Heart right ventricle (tissue), 16 donors: ENCODE data around the gene BMP5. TPM values are rescaled to one million over a fixed set of nuclear protein-coding genes. Genes with fewer than 3 reads are reported as not detected.
A peak's percentile ranks its signal among the peaks of the same experiment; 100 is the strongest.

Experiments used
- ATAC-seq, 8 donors: fragments of 200-7000 bp; cut with Tn5 transposase; one replicate each; pipeline ENCODE4 v1.9.1; 2020; ENCODE audit warnings: mild to moderate bottlenecking in 8 of 8, moderate library complexity in 8 of 8, moderate number of reproducible peaks in 1 of 8
- DNase-seq, 2 donors: peaks; one replicate each; pipeline ENCODE4 v3.0.0-alpha.2; 2020
- H3K27ac ChIP-seq, 10 donors: fragments of 200-600 bp; sonication (generic) in 2 of 10; one replicate each; pipeline versions ENCODE4 v1.5.0 to v1.8.0; 2020 to 2022; ENCODE audit warnings: mild to moderate bottlenecking in 3 of 10
- H3K27me3 ChIP-seq, 7 donors: fragments of 200-600 bp; one replicate each; pipeline ENCODE4 v1.8.0; 2021 to 2022; ENCODE audit warnings: mild to moderate bottlenecking in 2 of 7
- H3K36me3 ChIP-seq, 9 donors: fragments of 200-600 bp; sonication (generic) in 1 of 9; one replicate each; pipeline versions ENCODE4 v1.5.0 to v1.8.0; 2020 to 2022; ENCODE audit warnings: mild to moderate bottlenecking in 2 of 9
- H3K4me1 ChIP-seq, 9 donors: fragments of 200-600 bp; sonication (generic) in 1 of 9; one replicate each; pipeline versions ENCODE4 v1.5.0 to v1.8.0; 2020 to 2022; ENCODE audit warnings: mild to moderate bottlenecking in 4 of 9
- H3K4me3 ChIP-seq, 10 donors: fragments of 200-600 bp; sonication (generic) in 2 of 10; one replicate each; pipeline versions ENCODE4 v1.5.0 to v1.8.0; 2020 to 2022; ENCODE audit warnings: mild to moderate bottlenecking in 7 of 10, moderate library complexity in 2 of 10
- H3K9me3 ChIP-seq, 11 donors: fragments of 200-600 bp in 10 of 11; sonication (generic) in 2 of 11; one replicate each; pipeline versions ENCODE4 v1.5.0 to v1.8.0; 2013 to 2022; ENCODE audit warnings: mild to moderate bottlenecking in 2 of 11, control low read depth in 1 of 11, moderate library complexity in 1 of 11
- WGBS, 2 donors: extraction: QIAGEN DNeasy Blood & Tissue Kit; methylation state at CpG; one replicate each; pipeline ENCODE4 v1.1.7; 2013; ENCODE audit warnings: inconsistent platforms in 1 of 2; 5-methylcytosine and 5-hydroxymethylcytosine counted together
- intact Hi-C, 10 donors: fragments of 100-400 bp; cut with DNase I; formaldehyde crosslinking; loops; one replicate each; pipeline versions ENCODE4 v1.11.1 to v1.14.2; 2022
- polyA plus RNA-seq, 2 donors: library from polyadenylated mRNA; stranded (reverse); fragments of 200-250 nt; gene quantifications; one replicate each; pipeline ENCODE4 v1.2.3, GENCODE V29; 2013
- total RNA-seq, 10 donors: library from RNA; stranded (reverse); fragmentation: NEBNext Ultra II Directional in 3 of 10; extraction: Animal tissue kit (Norgen Biotek cat#: 25700) in 3 of 10; gene quantifications; one replicate each; pipeline versions ENCODE4 v1.2.1 to v1.2.4, GENCODE V29; 2021 to 2023
- TF ChIP-seq, protein P1 (sequence below), 9 donors: fragments of 200-600 bp; sonication (generic) in 2 of 9; IDR thresholded peaks; one replicate each; pipeline versions ENCODE4 v1.5.0 to v1.8.0; 2021 to 2022; ENCODE audit warnings: antibody characterized with exemption in 9 of 9, mild to moderate bottlenecking in 5 of 9, moderate library complexity in 1 of 9
- donor health status: Arrhythmogenic right ventricular cardiomyopathy.
- donor health status: ischemic (EF 13 %, LVEDD 7.1; RV severe dilation, severe dysfunction).
- donor health status: healthy with polysubstance abuse.
- donor health status: DM: no; HTN: yes; CAD: no.
- donor health status: DM: no; HTN: no; CAD: no.
- donor health status: ischemic (EF 25% LVEDD 6.9; RV normal size, moderate dysfunction).
- donor health status: ischemic (EF 25% LVEDD 5.7; RV mildly dilated, moderate dysfunction).
- donor health status: healthy.
- donor health status: DM: yes; HTN: yes; CAD: no.
- donor health status: Ischemic cardiomyopathy.
- donor health status: ischemic (EF 35%, LVEDD 5.7; RV mildly dilated, moderate dysfunction).
- donor health status: nonischemic (EF 11% LVEDD 7.7; RV severe dilation, severe dysfunction).
- donor health status: DM: yes; HTN: yes; CAD: no.
- donor health status: PGD.
- donor health status: ischemic (EF 29% LVEDD 5.4; RV normal size, mild dysfunction).
- donor health status: nonischemic (EF 23%, LVEDD 6.1; RV moderate dilation, normal function).

BMP5 gene
- total and polyA plus RNA-seq, 12 donors: 0.60 to 3.8 (median 1.8) TPM

DNA sequence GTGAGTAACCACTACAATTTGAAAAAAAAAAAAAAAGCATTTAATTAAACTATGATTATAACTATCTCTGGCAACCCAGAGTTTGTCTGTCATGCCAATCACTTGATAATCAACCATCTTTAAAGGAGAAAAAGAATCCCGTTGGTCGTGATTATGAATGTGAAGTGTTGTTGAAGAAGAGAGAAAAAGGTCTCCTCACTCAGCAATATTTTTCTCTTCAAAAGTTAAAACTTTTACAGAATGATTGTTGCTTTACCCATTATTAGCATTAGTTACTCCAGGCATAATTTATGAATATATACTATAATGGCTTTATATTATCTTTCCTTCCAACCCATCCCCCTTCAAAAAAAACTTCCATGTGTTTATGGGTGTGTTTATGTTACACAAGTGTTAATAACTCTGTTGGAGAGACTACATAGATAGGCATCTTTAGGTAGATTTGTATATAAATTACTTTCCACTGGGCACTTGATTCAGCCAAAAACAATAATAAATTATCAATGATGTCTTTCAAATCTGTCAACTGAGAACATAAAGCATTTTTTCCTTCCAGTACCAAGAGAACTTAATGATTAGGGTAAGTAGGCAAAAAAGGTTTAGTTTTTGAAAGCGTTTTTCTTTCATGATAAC lies 5.1 kb downstream of the BMP5 start:
- TF ChIP-seq, protein P1, sequence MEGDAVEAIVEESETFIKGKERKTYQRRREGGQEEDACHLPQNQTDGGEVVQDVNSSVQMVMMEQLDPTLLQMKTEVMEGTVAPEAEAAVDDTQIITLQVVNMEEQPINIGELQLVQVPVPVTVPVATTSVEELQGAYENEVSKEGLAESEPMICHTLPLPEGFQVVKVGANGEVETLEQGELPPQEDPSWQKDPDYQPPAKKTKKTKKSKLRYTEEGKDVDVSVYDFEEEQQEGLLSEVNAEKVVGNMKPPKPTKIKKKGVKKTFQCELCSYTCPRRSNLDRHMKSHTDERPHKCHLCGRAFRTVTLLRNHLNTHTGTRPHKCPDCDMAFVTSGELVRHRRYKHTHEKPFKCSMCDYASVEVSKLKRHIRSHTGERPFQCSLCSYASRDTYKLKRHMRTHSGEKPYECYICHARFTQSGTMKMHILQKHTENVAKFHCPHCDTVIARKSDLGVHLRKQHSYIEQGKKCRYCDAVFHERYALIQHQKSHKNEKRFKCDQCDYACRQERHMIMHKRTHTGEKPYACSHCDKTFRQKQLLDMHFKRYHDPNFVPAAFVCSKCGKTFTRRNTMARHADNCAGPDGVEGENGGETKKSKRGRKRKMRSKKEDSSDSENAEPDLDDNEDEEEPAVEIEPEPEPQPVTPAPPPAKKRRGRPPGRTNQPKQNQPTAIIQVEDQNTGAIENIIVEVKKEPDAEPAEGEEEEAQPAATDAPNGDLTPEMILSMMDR (IDR thresholded peaks at IDR 0.05): no peak
- intact Hi-C loops: no loop called here
- ATAC-seq (no peak), DNase-seq (no peak)
- Histone ChIP-seq H3K4me3 (peak overlapping the region in 6 of 10 donors; percentile 10 to 45 (median 34)), H3K36me3 (no peaks in the 10 kb centered on the region), H3K9me3 (no peaks in the 10 kb centered on the region), H3K27ac (peak overlapping the region in 3 of 10 donors; percentile 0 to 50 (median 13)), H3K4me1 (no peaks in the 10 kb centered on the region), H3K27me3 (peaks cover 0 to 10% (median 0%) of the 10 kb centered on the region in 7 donors)
- WGBS, 2 donors: 55 to 60% methylated on average over 3 of the region's 3 CpGs

DNA sequence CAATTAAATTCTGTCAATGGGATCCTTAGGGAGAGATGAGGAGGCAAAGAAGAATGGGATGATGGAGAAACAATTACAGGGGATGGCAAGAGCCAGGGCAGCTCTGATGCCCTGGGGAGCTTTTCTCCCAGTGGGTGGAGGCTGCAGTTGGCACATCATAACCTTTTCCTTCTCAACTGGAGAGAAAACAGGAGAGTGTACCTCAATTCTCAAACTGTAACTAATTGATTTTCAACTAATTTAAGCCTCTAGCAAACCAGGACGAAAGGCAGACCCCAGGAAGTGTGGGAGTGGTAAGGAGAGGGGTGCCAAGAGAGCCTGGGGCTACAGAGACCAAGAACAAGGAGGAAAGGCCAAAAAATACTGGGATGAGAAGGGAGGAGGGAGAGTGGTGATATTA lies 5.7 kb downstream of the BMP5 start:
- ATAC-seq: no peak
- Histone ChIP-seq H3K27ac (peak overlapping the region in 5 of 10 donors; percentile 13 to 50 (median 40)), H3K36me3 (no peaks in the 10 kb centered on the region), H3K4me1 (no peaks in the 10 kb centered on the region), H3K4me3 (peak overlapping the region in 6 of 10 donors; percentile 10 to 45 (median 14)), H3K27me3 (peaks cover 0 to 10% (median 0%) of the 10 kb centered on the region in 7 donors), H3K9me3 (no peaks in the 10 kb centered on the region)
- intact Hi-C loops: no loop called here
- WGBS, 2 donors: 35 to 48% methylated on average over 1 of the region's 1 CpG
- TF ChIP-seq, protein P1 (IDR thresholded peaks at IDR 0.05): no peak
- no peak for DNase-seq

DNA sequence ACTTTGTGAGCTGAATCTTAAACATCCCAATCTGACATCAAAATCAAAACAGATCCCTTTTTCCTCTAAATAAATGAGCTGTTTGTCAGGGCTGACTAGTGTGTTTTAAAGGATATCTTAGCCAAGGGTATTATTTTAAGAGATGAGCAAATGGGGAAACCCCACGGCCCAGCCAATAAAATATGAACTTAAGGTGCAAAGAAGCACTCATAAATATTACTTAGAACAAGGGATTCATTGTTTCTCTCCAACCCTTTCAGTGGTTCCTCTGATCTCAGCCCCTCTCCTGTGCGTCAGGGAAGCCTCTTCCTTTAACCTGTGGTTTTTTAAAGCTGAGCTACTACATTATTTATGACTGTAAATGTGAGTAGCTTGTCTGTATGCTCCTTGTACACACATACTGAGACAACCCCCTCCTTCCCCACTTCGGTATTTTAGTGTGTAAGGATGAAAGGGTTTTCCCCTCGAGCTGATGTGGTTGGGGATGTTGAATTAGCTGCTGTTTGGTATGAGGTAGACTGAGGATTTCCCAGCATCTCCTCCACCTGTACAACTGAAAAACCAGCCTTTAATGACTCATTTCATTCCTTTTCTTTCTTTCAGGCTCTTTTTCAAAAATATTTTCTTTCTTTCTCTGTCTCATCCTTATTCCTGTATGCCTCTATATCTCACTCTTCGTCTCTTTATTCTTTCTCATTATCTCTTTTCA lies 6.5 kb downstream of the BMP5 start:
- intact Hi-C loops: no loop called here
- ATAC-seq: peak in 3 of 8 donors; percentile 27 to 51 (median 35)
- Histone ChIP-seq H3K27ac (peak overlapping the region in 3 of 10 donors; percentile 5 to 47 (median 46)), H3K4me3 (peak overlapping the region in 4 of 10 donors; percentile 10 to 45 (median 16)), H3K36me3 (no peaks in the 10 kb centered on the region), H3K4me1 (no peaks in the 10 kb centered on the region), H3K27me3 (peaks cover 0 to 10% (median 0%) of the 10 kb centered on the region in 7 donors), H3K9me3 (no peaks in the 10 kb centered on the region)
- TF ChIP-seq, protein P1 (IDR thresholded peaks at IDR 0.05): no peak
- no peak for DNase-seq
- WGBS, 2 donors: 26 to 38% methylated on average over 5 of the region's 5 CpGs

DNA sequence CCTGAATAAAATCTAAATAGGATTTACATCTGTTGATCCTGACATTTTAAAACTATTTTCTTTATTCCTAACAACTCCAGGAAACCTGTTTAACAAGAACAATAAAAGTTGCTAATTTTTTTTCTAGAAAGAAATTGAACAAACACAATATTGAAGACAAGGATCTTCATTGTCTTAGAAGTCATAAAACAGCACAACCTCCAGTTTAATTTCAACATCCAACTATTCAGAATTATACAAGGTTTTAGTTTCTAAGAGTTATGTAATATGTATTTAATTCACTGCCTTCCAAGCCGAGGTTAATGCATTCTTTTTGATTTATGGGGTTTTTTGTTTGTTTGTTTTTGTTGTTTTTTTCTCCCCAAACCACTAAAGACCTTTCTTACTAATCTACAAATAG lies 7.2 kb downstream of the BMP5 start:
- Histone ChIP-seq H3K4me3 (no peak overlapping the region), H3K36me3 (no peaks in the 10 kb centered on the region), H3K4me1 (no peaks in the 10 kb centered on the region), H3K27ac (no peak overlapping the region), H3K27me3 (peaks cover 0 to 10% (median 0%) of the 10 kb centered on the region in 7 donors), H3K9me3 (no peaks in the 10 kb centered on the region)
- no peak for ATAC-seq
- intact Hi-C loops: no loop called here
- TF ChIP-seq, protein P1 (IDR thresholded peaks at IDR 0.05): no peak
- DNase-seq: no peak
- WGBS, 2 donors: 47 to 64% methylated on average over 1 of the region's 1 CpG
